Endothelial cell (in vitro differentiated cells): ENCODE data around the gene SYNJ2. TPM values are rescaled to one million over a fixed set of nuclear protein-coding genes. Genes with fewer than 3 reads are reported as not detected.

ENCODE experiments used
- DNase-seq: peaks from one replicate; pipeline ENCODE4 v3.0.0; 2021; ENCODE audit warnings: low spot score
- H3K27ac Mint-ChIP-seq: one replicate; pipeline ENCODE4 v1.8.0; 2021; ENCODE audit warnings: mixed read lengths, inconsistent platforms; ENCODE audit not compliant: unreplicated experiment
- H3K27me3 Mint-ChIP-seq: one replicate; pipeline ENCODE4 v1.8.0; 2021; ENCODE audit warnings: mild to moderate bottlenecking, moderate library complexity, mixed read lengths, inconsistent platforms; ENCODE audit not compliant: unreplicated experiment
- H3K36me3 Mint-ChIP-seq: one replicate; pipeline ENCODE4 v1.8.0; 2021; ENCODE audit warnings: mild to moderate bottlenecking, low read depth, mixed read lengths, inconsistent platforms; ENCODE audit not compliant: unreplicated experiment
- H3K4me1 Mint-ChIP-seq: one replicate; pipeline ENCODE4 v1.8.0; 2021; ENCODE audit warnings: mild to moderate bottlenecking, mixed read lengths, inconsistent platforms; ENCODE audit not compliant: unreplicated experiment
- H3K4me3 Mint-ChIP-seq: one replicate; pipeline ENCODE4 v1.8.0; 2021; ENCODE audit warnings: mild to moderate bottlenecking, mixed read lengths, inconsistent platforms; ENCODE audit not compliant: unreplicated experiment
- H3K9me3 Mint-ChIP-seq: one replicate; pipeline ENCODE4 v1.8.0; 2021; ENCODE audit warnings: mixed read lengths, inconsistent platforms; ENCODE audit not compliant: unreplicated experiment
- CTCF ChIP-seq: fragments of 200-600 bp; sonication (generic); IDR thresholded peaks from one replicate; pipeline ENCODE4 v1.5.0; 2021; ENCODE audit warnings: antibody characterized with exemption; ENCODE audit not compliant: unreplicated experiment
- total RNA-seq: library from RNA; stranded (reverse); fragmentation: NEBNext Ultra II Directional; extraction: Animal tissue kit (Norgen Biotek cat#: 25700); gene quantifications from one replicate; pipeline ENCODE4 v1.2.1, GENCODE V29; 2021; ENCODE audit not compliant: unreplicated experiment

The SYNJ2 gene
- total RNA-seq, 1 donor from 2014 or later = 33.7 TPM

GRCh38 chr6:158087224-158087867 lies 105.7 kb downstream of the SYNJ2 start:
- Mint-ChIP-seq H3K4me3 (peak overlapping the region; percentile 37), H3K36me3 (peaks cover 34% of the 10 kb centered on the region), H3K9me3 (no peaks in the 10 kb centered on the region), H3K27ac (no peak overlapping the region), H3K4me1 (no peaks in the 10 kb centered on the region), H3K27me3 (peaks cover 6% of the 10 kb centered on the region)
- DNase-seq = no peak
- no peak for TF ChIP-seq CTCF

- Mint-ChIP-seq H3K36me3 (peaks cover 21% of the 10 kb centered on the region), H3K4me1 (no peaks in the 10 kb centered on the region), H3K27ac (no peak overlapping the region), H3K4me3 (no peak overlapping the region), H3K27me3 (no peaks in the 10 kb centered on the region), H3K9me3 (no peaks in the 10 kb centered on the region)
- DNase-seq = no peak
- no peak for TF ChIP-seq CTCF
These were observed 111.1 kb downstream of the SYNJ2 start for GRCh38 chr6:158092806-158093205.

GRCh38 chr6:158095031-158095430 lies 113.4 kb downstream of the SYNJ2 start:
- Mint-ChIP-seq H3K27me3 (peaks cover 2% of the 10 kb centered on the region), H3K9me3 (no peaks in the 10 kb centered on the region), H3K36me3 (peaks cover 15% of the 10 kb centered on the region), H3K27ac (no peak overlapping the region), H3K4me3 (no peak overlapping the region), H3K4me1 (no peaks in the 10 kb centered on the region)
- DNase-seq = no peak
- no peak for TF ChIP-seq CTCF

GRCh38 chr6:158095671-158096070 lies 114.0 kb downstream of the SYNJ2 start:
- TF ChIP-seq CTCF = no peak
- no peaks in the 10 kb centered on the region for H3K4me1 Mint-ChIP-seq
- H3K4me3 Mint-ChIP-seq = no peak overlapping the region
- no peak overlapping the region for H3K27ac Mint-ChIP-seq
- peaks cover 2% of the 10 kb centered on the region for H3K27me3 Mint-ChIP-seq
- peaks cover 15% of the 10 kb centered on the region for H3K36me3 Mint-ChIP-seq
- DNase-seq = no peak
- H3K9me3 Mint-ChIP-seq = no peaks in the 10 kb centered on the region

GRCh38 chr6:158103228-158103627 lies 121.6 kb downstream of the SYNJ2 start:
- no peaks in the 10 kb centered on the region for H3K4me1 Mint-ChIP-seq
- peaks cover 2% of the 10 kb centered on the region for H3K27me3 Mint-ChIP-seq
- no peak for TF ChIP-seq CTCF
- no peaks in the 10 kb centered on the region for H3K9me3 Mint-ChIP-seq
- H3K4me3 Mint-ChIP-seq = no peak overlapping the region
- peaks cover 5% of the 10 kb centered on the region for H3K36me3 Mint-ChIP-seq
- no peak overlapping the region for H3K27ac Mint-ChIP-seq
- DNase-seq = no peak
